WTC11 (cell line): ENCODE results near the gene SLC2A6. TPM values are rescaled to one million over a fixed set of nuclear protein-coding genes. Genes with fewer than 3 reads are reported as not detected.

Experiments used
- ATAC-seq: fragments of 200-7000 bp; cut with Tn5 transposase; 2 replicates; pipeline ENCODE4 v1.10.0; 2021; ENCODE audit warnings: mild to moderate bottlenecking, moderate library complexity
- CTCF ChIA-PET: fragments of 300-600 bp; sonication (Branson Sonifier 250); formaldehyde crosslinking; loops from one replicate; lab custom pipeline; 2021; ENCODE audit warnings: antibody characterized with exemption; lab: Charles Lee
- POLR2A ChIA-PET: fragments of 350-600 bp; sonication (Branson Sonifier 250); formaldehyde crosslinking; loops from one replicate; lab custom pipeline; 2021; ENCODE audit warnings: antibody characterized with exemption; lab: Charles Lee
- DNase-seq: peaks from one replicate; pipeline ENCODE4 v3.0.0; 2021; ENCODE audit warnings: low spot score
- H3K27ac Mint-ChIP-seq: 2 replicates; pipeline ENCODE4 v1.8.0; 2021; ENCODE audit warnings: mixed read lengths
- H3K27me3 Mint-ChIP-seq: 2 replicates; pipeline ENCODE4 v1.8.0; 2021; ENCODE audit warnings: low read depth, mild to moderate bottlenecking, moderate library complexity, mixed read lengths
- H3K36me3 Mint-ChIP-seq: 2 replicates; pipeline ENCODE4 v1.8.0; 2021; ENCODE audit warnings: mixed read lengths
- H3K4me1 Mint-ChIP-seq: 2 replicates; pipeline ENCODE4 v1.8.0; 2022; ENCODE audit warnings: mixed read lengths
- H3K4me3 Mint-ChIP-seq: 2 replicates; pipeline ENCODE4 v1.8.0; 2021; ENCODE audit warnings: mild to moderate bottlenecking, moderate library complexity, mixed read lengths
- H3K9me3 Mint-ChIP-seq: 2 replicates; pipeline ENCODE4 v1.8.0; 2021; ENCODE audit warnings: mixed read lengths
- ATF1 ChIP-seq: sonication (generic); formaldehyde crosslinking; IDR thresholded peaks from 2 replicates; pipeline ENCODE4 v1.8.1; 2023; ENCODE audit warnings: mild to moderate bottlenecking, moderate library complexity, missing genetic modification reagents
- ETV6 ChIP-seq: sonication (generic); formaldehyde crosslinking; IDR thresholded peaks from 2 replicates; pipeline ENCODE4 v1.8.1; 2022; ENCODE audit warnings: mild to moderate bottlenecking, missing genetic modification reagents
- JUN ChIP-seq: sonication (generic); formaldehyde crosslinking; IDR thresholded peaks from 2 replicates; pipeline ENCODE4 v1.8.0; 2023; ENCODE audit warnings: mild to moderate bottlenecking, missing genetic modification reagents
- TEAD1 ChIP-seq: sonication (generic); formaldehyde crosslinking; IDR thresholded peaks from 2 replicates; pipeline ENCODE4 v1.8.0; 2022; ENCODE audit warnings: mild to moderate bottlenecking, missing genetic modification reagents
- ZNF219 ChIP-seq: sonication (generic); formaldehyde crosslinking; IDR thresholded peaks from 2 replicates; pipeline ENCODE4 v1.8.0; 2023; ENCODE audit warnings: missing genetic modification reagents, mild to moderate bottlenecking, borderline replicate concordance
- ZNF396 ChIP-seq: fragments of 250-450 bp; sonication (Bioruptor Pico); IDR thresholded peaks from 2 replicates; pipeline ENCODE4 v1.8.0; 2021; ENCODE audit warnings: mild to moderate bottlenecking, moderate library complexity, borderline replicate concordance
- total RNA-seq: library from RNA; stranded (reverse); gene quantifications from 3 replicates; pipeline ENCODE4 v1.2.3, GENCODE V29; 2021
- TF ChIP-seq, protein P1 (sequence below): fragments of 200-600 bp; IDR thresholded peaks from 2 replicates; pipeline ENCODE4 v1.8.0; 2022; ENCODE audit warnings: antibody characterized with exemption
- TF ChIP-seq, protein P2 (sequence below): sonication (generic); formaldehyde crosslinking; IDR thresholded peaks from 2 replicates; pipeline ENCODE4 v1.8.1; 2022; ENCODE audit warnings: mild to moderate bottlenecking, moderate library complexity, missing genetic modification reagents
- TF ChIP-seq, protein P3 (sequence below): sonication (generic); formaldehyde crosslinking; IDR thresholded peaks from 2 replicates; pipeline ENCODE4 v1.8.1; 2023; ENCODE audit warnings: mild to moderate bottlenecking, missing genetic modification reagents
- TF ChIP-seq, protein P4 (sequence below): fragments of 250-450 bp; sonication (Bioruptor Pico); IDR thresholded peaks from 2 replicates; pipeline ENCODE4 v1.9.0; 2021; ENCODE audit warnings: mild to moderate bottlenecking
- TF ChIP-seq, protein P5 (sequence below): sonication (generic); formaldehyde crosslinking; IDR thresholded peaks from 2 replicates; pipeline ENCODE4 v1.8.0; 2022; ENCODE audit warnings: mild to moderate bottlenecking, missing genetic modification reagents
- TF ChIP-seq, protein P6 (sequence below): sonication (generic); formaldehyde crosslinking; IDR thresholded peaks from 2 replicates; pipeline ENCODE4 v1.8.0; 2023; ENCODE audit warnings: mild to moderate bottlenecking, missing genetic modification reagents

SLC2A6 gene
- total RNA-seq, 1 experiment from 2014 or later, result 16.6 TPM

DNA sequence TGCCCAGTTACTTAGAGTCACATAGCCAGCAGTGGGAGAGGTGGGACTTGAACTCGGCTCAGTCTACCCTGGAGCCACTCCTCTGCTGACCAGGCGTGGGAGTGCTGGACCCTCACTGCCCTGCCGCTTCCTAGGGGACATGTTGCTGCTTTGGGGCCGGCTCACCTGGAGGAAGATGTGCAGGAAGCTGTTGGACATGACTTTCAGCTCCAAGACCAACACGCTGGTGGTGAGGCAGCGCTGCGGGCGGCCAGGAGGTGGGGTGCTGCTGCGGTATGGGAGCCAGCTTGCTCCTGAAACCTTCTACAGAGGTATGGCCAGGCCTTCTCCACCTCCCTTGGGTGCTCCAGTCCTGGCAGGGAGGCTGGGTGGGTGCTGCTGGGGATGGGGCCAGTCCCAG is 22.5 kb downstream of the SLC2A6 start:
- Mint-ChIP-seq H3K4me3 (no peak overlapping the region), H3K9me3 (no peaks in the 10 kb centered on the region), H3K27ac (no peak overlapping the region), H3K27me3 (no peaks in the 10 kb centered on the region), H3K36me3 (no peaks in the 10 kb centered on the region), H3K4me1 (peaks cover 21% of the 10 kb centered on the region)
- POLR2A ChIA-PET, result interaction anchor here (0.5 kb wide), 1 partner anchor 674 kb away, joined by 4 read pairs; no protein-coding TSS in a partner anchor
- ATAC-seq (no peak), DNase-seq (peak; percentile 32)
- CTCF ChIA-PET, result interaction anchor here (0.7 to 3.0 kb wide), 7 partner anchors 10 to 270 kb away, joined by 3 to 15 read pairs (median 4); partner anchors contain the start of gene ADAMTS13
- TF ChIP-seq ZNF219 (CRISPR knock-in tag) (no peak), TEAD1 (CRISPR knock-in tag) (no peak)
- TF ChIP-seq, protein P1, sequence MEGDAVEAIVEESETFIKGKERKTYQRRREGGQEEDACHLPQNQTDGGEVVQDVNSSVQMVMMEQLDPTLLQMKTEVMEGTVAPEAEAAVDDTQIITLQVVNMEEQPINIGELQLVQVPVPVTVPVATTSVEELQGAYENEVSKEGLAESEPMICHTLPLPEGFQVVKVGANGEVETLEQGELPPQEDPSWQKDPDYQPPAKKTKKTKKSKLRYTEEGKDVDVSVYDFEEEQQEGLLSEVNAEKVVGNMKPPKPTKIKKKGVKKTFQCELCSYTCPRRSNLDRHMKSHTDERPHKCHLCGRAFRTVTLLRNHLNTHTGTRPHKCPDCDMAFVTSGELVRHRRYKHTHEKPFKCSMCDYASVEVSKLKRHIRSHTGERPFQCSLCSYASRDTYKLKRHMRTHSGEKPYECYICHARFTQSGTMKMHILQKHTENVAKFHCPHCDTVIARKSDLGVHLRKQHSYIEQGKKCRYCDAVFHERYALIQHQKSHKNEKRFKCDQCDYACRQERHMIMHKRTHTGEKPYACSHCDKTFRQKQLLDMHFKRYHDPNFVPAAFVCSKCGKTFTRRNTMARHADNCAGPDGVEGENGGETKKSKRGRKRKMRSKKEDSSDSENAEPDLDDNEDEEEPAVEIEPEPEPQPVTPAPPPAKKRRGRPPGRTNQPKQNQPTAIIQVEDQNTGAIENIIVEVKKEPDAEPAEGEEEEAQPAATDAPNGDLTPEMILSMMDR, result no peak
- TF ChIP-seq, protein P2, sequence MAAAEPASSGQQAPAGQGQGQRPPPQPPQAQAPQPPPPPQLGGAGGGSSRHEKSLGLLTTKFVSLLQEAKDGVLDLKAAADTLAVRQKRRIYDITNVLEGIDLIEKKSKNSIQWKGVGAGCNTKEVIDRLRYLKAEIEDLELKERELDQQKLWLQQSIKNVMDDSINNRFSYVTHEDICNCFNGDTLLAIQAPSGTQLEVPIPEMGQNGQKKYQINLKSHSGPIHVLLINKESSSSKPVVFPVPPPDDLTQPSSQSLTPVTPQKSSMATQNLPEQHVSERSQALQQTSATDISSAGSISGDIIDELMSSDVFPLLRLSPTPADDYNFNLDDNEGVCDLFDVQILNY (CRISPR knock-in tag), result no peak
- TF ChIP-seq, protein P3, sequence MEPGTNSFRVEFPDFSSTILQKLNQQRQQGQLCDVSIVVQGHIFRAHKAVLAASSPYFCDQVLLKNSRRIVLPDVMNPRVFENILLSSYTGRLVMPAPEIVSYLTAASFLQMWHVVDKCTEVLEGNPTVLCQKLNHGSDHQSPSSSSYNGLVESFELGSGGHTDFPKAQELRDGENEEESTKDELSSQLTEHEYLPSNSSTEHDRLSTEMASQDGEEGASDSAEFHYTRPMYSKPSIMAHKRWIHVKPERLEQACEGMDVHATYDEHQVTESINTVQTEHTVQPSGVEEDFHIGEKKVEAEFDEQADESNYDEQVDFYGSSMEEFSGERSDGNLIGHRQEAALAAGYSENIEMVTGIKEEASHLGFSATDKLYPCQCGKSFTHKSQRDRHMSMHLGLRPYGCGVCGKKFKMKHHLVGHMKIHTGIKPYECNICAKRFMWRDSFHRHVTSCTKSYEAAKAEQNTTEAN (CRISPR knock-in tag), result no peak

DNA sequence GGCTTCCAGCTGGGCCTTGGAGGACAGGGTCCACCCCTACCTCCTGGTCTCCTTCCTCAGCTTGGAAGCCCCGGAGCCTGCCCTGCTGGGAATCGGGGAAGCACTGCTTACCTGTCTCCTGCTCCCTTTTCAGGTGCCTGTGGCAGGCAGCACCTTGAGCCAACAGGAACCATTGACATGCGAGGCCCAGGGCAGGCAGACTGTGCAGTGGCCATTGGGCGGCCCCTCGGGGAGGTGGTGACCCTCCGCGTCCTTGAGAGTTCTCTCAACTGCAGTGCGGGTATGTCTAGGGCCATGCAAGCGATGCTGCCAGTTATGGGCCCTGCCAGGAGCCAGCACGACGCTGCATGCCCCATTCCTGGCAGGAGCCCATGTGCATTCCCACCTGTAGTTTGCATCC is 23.0 kb downstream of the SLC2A6 start:
- Mint-ChIP-seq H3K27ac (no peak overlapping the region), H3K4me3 (no peak overlapping the region), H3K4me1 (peaks cover 16% of the 10 kb centered on the region), H3K9me3 (no peaks in the 10 kb centered on the region), H3K27me3 (no peaks in the 10 kb centered on the region), H3K36me3 (no peaks in the 10 kb centered on the region)
- ATAC-seq (no peak), DNase-seq (no peak)
- CTCF ChIA-PET, result interaction anchor here (0.7 to 3.0 kb wide), 6 partner anchors 10 to 269 kb away, joined by 3 to 15 read pairs (median 4); no protein-coding TSS in a partner anchor
- TF ChIP-seq ETV6 (CRISPR knock-in tag), result no peak
- TF ChIP-seq JUN (CRISPR knock-in tag), result no peak
- TF ChIP-seq ATF1 (CRISPR knock-in tag), result no peak
- TF ChIP-seq, protein P4, sequence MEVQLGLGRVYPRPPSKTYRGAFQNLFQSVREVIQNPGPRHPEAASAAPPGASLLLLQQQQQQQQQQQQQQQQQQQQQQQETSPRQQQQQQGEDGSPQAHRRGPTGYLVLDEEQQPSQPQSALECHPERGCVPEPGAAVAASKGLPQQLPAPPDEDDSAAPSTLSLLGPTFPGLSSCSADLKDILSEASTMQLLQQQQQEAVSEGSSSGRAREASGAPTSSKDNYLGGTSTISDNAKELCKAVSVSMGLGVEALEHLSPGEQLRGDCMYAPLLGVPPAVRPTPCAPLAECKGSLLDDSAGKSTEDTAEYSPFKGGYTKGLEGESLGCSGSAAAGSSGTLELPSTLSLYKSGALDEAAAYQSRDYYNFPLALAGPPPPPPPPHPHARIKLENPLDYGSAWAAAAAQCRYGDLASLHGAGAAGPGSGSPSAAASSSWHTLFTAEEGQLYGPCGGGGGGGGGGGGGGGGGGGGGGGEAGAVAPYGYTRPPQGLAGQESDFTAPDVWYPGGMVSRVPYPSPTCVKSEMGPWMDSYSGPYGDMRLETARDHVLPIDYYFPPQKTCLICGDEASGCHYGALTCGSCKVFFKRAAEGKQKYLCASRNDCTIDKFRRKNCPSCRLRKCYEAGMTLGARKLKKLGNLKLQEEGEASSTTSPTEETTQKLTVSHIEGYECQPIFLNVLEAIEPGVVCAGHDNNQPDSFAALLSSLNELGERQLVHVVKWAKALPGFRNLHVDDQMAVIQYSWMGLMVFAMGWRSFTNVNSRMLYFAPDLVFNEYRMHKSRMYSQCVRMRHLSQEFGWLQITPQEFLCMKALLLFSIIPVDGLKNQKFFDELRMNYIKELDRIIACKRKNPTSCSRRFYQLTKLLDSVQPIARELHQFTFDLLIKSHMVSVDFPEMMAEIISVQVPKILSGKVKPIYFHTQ (CRISPR knock-in tag), result no peak
- TF ChIP-seq, protein P5, sequence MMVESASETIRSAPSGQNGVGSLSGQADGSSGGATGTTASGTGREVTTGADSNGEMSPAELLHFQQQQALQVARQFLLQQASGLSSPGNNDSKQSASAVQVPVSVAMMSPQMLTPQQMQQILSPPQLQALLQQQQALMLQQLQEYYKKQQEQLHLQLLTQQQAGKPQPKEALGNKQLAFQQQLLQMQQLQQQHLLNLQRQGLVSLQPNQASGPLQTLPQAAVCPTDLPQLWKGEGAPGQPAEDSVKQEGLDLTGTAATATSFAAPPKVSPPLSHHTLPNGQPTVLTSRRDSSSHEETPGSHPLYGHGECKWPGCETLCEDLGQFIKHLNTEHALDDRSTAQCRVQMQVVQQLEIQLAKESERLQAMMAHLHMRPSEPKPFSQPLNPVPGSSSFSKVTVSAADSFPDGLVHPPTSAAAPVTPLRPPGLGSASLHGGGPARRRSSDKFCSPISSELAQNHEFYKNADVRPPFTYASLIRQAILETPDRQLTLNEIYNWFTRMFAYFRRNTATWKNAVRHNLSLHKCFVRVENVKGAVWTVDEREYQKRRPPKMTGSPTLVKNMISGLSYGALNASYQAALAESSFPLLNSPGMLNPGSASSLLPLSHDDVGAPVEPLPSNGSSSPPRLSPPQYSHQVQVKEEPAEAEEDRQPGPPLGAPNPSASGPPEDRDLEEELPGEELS, result no peak
- no peak for TF ChIP-seq ZNF219 (CRISPR knock-in tag)
- no peak for TF ChIP-seq ZNF396 (CRISPR knock-in tag)
- TF ChIP-seq, protein P2 (CRISPR knock-in tag), result no peak
- TF ChIP-seq, protein P6, sequence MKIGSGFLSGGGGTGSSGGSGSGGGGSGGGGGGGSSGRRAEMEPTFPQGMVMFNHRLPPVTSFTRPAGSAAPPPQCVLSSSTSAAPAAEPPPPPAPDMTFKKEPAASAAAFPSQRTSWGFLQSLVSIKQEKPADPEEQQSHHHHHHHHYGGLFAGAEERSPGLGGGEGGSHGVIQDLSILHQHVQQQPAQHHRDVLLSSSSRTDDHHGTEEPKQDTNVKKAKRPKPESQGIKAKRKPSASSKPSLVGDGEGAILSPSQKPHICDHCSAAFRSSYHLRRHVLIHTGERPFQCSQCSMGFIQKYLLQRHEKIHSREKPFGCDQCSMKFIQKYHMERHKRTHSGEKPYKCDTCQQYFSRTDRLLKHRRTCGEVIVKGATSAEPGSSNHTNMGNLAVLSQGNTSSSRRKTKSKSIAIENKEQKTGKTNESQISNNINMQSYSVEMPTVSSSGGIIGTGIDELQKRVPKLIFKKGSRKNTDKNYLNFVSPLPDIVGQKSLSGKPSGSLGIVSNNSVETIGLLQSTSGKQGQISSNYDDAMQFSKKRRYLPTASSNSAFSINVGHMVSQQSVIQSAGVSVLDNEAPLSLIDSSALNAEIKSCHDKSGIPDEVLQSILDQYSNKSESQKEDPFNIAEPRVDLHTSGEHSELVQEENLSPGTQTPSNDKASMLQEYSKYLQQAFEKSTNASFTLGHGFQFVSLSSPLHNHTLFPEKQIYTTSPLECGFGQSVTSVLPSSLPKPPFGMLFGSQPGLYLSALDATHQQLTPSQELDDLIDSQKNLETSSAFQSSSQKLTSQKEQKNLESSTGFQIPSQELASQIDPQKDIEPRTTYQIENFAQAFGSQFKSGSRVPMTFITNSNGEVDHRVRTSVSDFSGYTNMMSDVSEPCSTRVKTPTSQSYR (CRISPR knock-in tag), result no peak
- POLR2A ChIA-PET, result interaction anchor here (0.5 kb wide), 1 partner anchor 675 kb away, joined by 4 read pairs; no protein-coding TSS in a partner anchor
